ENCODE data around the gene SMIM11.

SMIM11 gene

DNA sequence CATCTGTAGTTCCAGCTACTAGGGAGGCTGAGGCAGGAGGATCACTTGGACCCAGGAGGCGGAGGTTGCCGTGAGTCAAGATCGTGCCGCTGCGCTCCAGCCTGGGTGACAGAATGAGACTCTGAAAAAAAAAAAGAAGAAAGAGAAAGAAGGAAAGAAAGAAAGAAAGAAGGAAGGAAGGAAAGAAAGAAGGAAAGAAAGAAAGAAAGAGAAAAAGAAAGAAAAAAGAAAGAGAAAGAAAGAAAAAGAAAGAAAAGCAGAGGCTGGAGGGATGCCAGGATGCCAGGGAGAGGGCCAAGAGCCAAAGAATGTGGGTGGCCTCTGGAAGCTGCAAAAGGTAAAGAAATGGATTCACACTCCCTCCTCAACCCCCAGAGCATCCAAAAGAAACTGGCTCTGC, 19.7 kb upstream of the SMIM11 start:
- ChIA-PET POLR2A (no interaction called here), CTCF (interaction anchor here (12.4 kb wide), 1 partner anchor 432 kb away, joined by 219 read pairs; no protein-coding TSS in a partner anchor)
- H3K9me3 ChIP-seq (ENCODE audit: control insufficient read depth, insufficient read depth, low read depth, low read length): no peaks in the 10 kb centered on the region; the same call in 1 of the 2 replicates
- TF ChIP-seq ZNF366 (tag by site-specific recombination; conservative IDR thresholded peaks at IDR 0.05) (peak; percentile 52; the same call in 1 of the 2 replicates), BCL11A (tag by site-specific recombination; IDR thresholded peaks at IDR 0.05; ENCODE audit: low read depth) (no peak)
- H3K4me1 ChIP-seq (ENCODE audit: control insufficient read depth, insufficient read depth, low read length): no peaks in the 10 kb centered on the region
- no peak overlapping the region for H3K27ac ChIP-seq (ENCODE audit: extremely low read depth, low read depth, low read length)
- H3K36me3 ChIP-seq (ENCODE audit: control insufficient read depth in 2 of 2, insufficient read depth in 1 of 2, low read length in 2 of 2): no peaks in the 10 kb centered on the region
- H3K4me3 ChIP-seq (ENCODE audit: low read depth, low read length): no peak overlapping the region

GRCh38 chr21:34357889-34358288, 17.4 kb upstream of the SMIM11 start:
- Histone ChIP-seq H3K4me3 (ENCODE audit: low read depth, low read length) (no peak overlapping the region), H3K27ac (ENCODE audit: extremely low read depth, low read depth, low read length) (no peak overlapping the region), H3K9me3 (ENCODE audit: control insufficient read depth, insufficient read depth, low read depth, low read length) (no peaks in the 10 kb centered on the region; the same call in 1 of the 2 replicates), H3K36me3 (ENCODE audit: control insufficient read depth in 2 of 2, insufficient read depth in 1 of 2, low read length in 2 of 2) (no peaks in the 10 kb centered on the region), H3K4me1 (ENCODE audit: control insufficient read depth, insufficient read depth, low read length) (no peaks in the 10 kb centered on the region)
- TF ChIP-seq ZNF701 (tag by site-specific recombination; IDR thresholded peaks at IDR 0.05) (no peak), ZNF19 (tag by site-specific recombination; IDR thresholded peaks at IDR 0.05; ENCODE audit: low read depth) (no peak), ZNF623 (tag by site-specific recombination; IDR thresholded peaks at IDR 0.05) (no peak), GLIS1 (tag by site-specific recombination; IDR thresholded peaks at IDR 0.05) (no peak), ZNF184 (tag by site-specific recombination; IDR thresholded peaks at IDR 0.05) (peak; percentile 96), ZSCAN18 (tag by site-specific recombination; IDR thresholded peaks at IDR 0.05) (no peak)
- POLR2A ChIA-PET: no interaction called here
- CTCF ChIA-PET: interaction anchor here (0.7 to 1.7 kb wide), 2 partner anchors 9 to 10 kb away, joined by 4 to 8 read pairs; no protein-coding TSS in a partner anchor

- Histone ChIP-seq H3K36me3 (ENCODE audit: control insufficient read depth in 2 of 2, insufficient read depth in 1 of 2, low read length in 2 of 2) (no peaks in the 10 kb centered on the region), H3K27ac (ENCODE audit: extremely low read depth, low read depth, low read length) (no peak overlapping the region), H3K4me1 (ENCODE audit: control insufficient read depth, insufficient read depth, low read length) (no peaks in the 10 kb centered on the region), H3K9me3 (ENCODE audit: control insufficient read depth, insufficient read depth, low read depth, low read length) (no peaks in the 10 kb centered on the region; the same call in 1 of the 2 replicates), H3K4me3 (ENCODE audit: low read depth, low read length) (no peak overlapping the region)
- TF ChIP-seq ZNF133 (tag by site-specific recombination; IDR thresholded peaks at IDR 0.05) (peak; percentile 57; the same call in 1 of the 2 replicates), GFI1B (tag by site-specific recombination; IDR thresholded peaks at IDR 0.05) (no peak)
- CTCF ChIA-PET: interaction anchor here (0.6 to 5.2 kb wide), 5 partner anchors 10 to 1710 kb away, joined by 3 to 41 read pairs (median 5); no protein-coding TSS in a partner anchor
- POLR2A ChIA-PET: no interaction called here
Measured at GRCh38 chr21:34358866-34359265, 16.4 kb upstream of the SMIM11 start.

DNA sequence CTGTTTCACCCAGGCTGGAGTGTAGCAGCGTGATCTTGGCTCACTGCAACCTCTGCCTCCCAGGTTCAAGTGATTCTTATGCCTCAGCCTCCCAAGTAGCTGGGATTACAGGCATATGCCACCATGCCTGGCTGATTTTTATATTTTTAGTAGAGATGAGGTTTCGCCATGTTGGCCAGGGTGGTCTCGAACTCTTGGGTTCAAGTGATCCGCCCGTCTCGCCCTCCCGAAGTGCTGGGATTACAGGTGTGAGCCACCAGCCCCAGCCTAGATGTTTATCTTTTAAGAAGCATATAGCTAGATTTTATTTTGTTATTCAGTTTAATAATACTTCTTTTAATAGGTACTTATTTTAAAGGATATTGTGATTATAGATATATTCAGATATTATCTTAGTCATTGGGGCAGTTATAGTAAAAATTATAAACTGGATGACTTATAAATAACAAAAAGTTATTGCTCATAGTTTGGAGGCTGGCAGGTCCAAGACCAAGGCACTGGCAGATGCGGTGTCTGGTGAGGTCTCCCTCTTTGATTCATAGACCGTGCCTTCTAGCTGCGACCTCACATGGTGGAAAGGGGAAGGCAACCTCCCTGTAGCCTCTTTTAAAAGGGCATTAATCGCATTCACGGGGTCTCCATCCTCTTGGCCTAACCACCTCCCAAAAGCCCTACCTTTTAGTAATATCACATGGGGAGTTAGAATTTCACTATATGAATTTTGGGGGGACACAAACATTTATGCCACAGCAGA, 14.6 kb upstream of the SMIM11 start:
- no peak overlapping the region for H3K4me3 ChIP-seq (ENCODE audit: low read depth, low read length)
- CTCF ChIA-PET: interaction anchor here (0.6 to 5.2 kb wide), 9 partner anchors 10 to 442 kb away, joined by 3 to 41 read pairs (median 6); no protein-coding TSS in a partner anchor
- POLR2A ChIA-PET: no interaction called here
- TF ChIP-seq, protein P1, sequence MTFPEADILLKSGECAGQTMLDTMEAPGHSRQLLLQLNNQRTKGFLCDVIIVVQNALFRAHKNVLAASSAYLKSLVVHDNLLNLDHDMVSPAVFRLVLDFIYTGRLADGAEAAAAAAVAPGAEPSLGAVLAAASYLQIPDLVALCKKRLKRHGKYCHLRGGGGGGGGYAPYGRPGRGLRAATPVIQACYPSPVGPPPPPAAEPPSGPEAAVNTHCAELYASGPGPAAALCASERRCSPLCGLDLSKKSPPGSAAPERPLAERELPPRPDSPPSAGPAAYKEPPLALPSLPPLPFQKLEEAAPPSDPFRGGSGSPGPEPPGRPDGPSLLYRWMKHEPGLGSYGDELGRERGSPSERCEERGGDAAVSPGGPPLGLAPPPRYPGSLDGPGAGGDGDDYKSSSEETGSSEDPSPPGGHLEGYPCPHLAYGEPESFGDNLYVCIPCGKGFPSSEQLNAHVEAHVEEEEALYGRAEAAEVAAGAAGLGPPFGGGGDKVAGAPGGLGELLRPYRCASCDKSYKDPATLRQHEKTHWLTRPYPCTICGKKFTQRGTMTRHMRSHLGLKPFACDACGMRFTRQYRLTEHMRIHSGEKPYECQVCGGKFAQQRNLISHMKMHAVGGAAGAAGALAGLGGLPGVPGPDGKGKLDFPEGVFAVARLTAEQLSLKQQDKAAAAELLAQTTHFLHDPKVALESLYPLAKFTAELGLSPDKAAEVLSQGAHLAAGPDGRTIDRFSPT (tag by site-specific recombination; IDR thresholded peaks at IDR 0.05): no peak
- TF ChIP-seq ZSCAN5A (tag by site-specific recombination; IDR thresholded peaks at IDR 0.05) (no peak), ZNF623 (tag by site-specific recombination; IDR thresholded peaks at IDR 0.05) (no peak), ZNF473 (tag by site-specific recombination; IDR thresholded peaks at IDR 0.05) (no peak), FEZF1 (tag by site-specific recombination; IDR thresholded peaks at IDR 0.05) (no peak)
- TF ChIP-seq, protein P2, sequence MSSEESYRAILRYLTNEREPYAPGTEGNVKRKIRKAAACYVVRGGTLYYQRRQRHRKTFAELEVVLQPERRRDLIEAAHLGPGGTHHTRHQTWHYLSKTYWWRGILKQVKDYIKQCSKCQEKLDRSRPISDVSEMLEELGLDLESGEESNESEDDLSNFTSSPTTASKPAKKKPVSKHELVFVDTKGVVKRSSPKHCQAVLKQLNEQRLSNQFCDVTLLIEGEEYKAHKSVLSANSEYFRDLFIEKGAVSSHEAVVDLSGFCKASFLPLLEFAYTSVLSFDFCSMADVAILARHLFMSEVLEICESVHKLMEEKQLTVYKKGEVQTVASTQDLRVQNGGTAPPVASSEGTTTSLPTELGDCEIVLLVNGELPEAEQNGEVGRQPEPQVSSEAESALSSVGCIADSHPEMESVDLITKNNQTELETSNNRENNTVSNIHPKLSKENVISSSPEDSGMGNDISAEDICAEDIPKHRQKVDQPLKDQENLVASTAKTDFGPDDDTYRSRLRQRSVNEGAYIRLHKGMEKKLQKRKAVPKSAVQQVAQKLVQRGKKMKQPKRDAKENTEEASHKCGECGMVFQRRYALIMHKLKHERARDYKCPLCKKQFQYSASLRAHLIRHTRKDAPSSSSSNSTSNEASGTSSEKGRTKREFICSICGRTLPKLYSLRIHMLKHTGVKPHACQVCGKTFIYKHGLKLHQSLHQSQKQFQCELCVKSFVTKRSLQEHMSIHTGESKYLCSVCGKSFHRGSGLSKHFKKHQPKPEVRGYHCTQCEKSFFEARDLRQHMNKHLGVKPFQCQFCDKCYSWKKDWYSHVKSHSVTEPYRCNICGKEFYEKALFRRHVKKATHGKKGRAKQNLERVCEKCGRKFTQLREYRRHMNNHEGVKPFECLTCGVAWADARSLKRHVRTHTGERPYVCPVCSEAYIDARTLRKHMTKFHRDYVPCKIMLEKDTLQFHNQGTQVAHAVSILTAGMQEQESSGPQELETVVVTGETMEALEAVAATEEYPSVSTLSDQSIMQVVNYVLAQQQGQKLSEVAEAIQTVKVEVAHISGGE (tag by site-specific recombination; conservative IDR thresholded peaks at IDR 0.05; ENCODE audit: low read depth): no peak
- TF ChIP-seq, protein P3, sequence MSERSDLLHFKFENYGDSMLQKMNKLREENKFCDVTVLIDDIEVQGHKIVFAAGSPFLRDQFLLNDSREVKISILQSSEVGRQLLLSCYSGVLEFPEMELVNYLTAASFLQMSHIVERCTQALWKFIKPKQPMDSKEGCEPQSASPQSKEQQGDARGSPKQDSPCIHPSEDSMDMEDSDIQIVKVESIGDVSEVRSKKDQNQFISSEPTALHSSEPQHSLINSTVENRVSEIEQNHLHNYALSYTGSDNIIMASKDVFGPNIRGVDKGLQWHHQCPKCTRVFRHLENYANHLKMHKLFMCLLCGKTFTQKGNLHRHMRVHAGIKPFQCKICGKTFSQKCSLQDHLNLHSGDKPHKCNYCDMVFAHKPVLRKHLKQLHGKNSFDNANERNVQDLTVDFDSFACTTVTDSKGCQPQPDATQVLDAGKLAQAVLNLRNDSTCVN (tag by site-specific recombination; optimal IDR thresholded peaks at IDR 0.05): no peak

More for the DNA sequence above, 14.6 kb upstream of the SMIM11 start:
- Histone ChIP-seq H3K9me3 (ENCODE audit: control insufficient read depth, insufficient read depth, low read depth, low read length) (no peaks in the 10 kb centered on the region; the same call in 1 of the 2 replicates), H3K36me3 (ENCODE audit: control insufficient read depth in 2 of 2, insufficient read depth in 1 of 2, low read length in 2 of 2) (no peaks in the 10 kb centered on the region), H3K27ac (ENCODE audit: extremely low read depth, low read depth, low read length) (no peak overlapping the region), H3K4me1 (ENCODE audit: control insufficient read depth, insufficient read depth, low read length) (no peaks in the 10 kb centered on the region)
